ENCODE results near the gene ATP10A. TPM values are rescaled to one million over a fixed set of nuclear protein-coding genes. Genes with fewer than 3 reads are reported as not detected.

Gene ATP10A
- total RNA-seq, 1 experiment from 2014 or later: 3.0 TPM

- H3K27me3 Mint-ChIP-seq (ENCODE audit: unreplicated experiment): no peaks in the 10 kb centered on the region
- TF ChIP-seq CTCF (IDR thresholded peaks at IDR 0.05; ENCODE audit: unreplicated experiment): no peak
- BruUV-seq (replicated peaks): no TSS peak
- no peaks in the 10 kb centered on the region for H3K9me3 Mint-ChIP-seq (ENCODE audit: low read depth, unreplicated experiment)
- no peaks in the 10 kb centered on the region for H3K4me1 Mint-ChIP-seq (ENCODE audit: low read depth, unreplicated experiment)
- DNase-seq: no peak
- H3K4me3 Mint-ChIP-seq (ENCODE audit: low read depth, unreplicated experiment): no peak overlapping the region
- H3K36me3 Mint-ChIP-seq (ENCODE audit: insufficient read depth, unreplicated experiment): no peaks in the 10 kb centered on the region
- CTCF ChIA-PET: no interaction called here
- no peak overlapping the region for H3K27ac Mint-ChIP-seq (ENCODE audit: unreplicated experiment)
- intact Hi-C loops (cut with micrococcal nuclease; ENCODE audit: unreplicated experiment): no loop called here
These were observed 60.8 kb downstream of the ATP10A start for GRCh38 chr15:25802285-25802830.

DNA sequence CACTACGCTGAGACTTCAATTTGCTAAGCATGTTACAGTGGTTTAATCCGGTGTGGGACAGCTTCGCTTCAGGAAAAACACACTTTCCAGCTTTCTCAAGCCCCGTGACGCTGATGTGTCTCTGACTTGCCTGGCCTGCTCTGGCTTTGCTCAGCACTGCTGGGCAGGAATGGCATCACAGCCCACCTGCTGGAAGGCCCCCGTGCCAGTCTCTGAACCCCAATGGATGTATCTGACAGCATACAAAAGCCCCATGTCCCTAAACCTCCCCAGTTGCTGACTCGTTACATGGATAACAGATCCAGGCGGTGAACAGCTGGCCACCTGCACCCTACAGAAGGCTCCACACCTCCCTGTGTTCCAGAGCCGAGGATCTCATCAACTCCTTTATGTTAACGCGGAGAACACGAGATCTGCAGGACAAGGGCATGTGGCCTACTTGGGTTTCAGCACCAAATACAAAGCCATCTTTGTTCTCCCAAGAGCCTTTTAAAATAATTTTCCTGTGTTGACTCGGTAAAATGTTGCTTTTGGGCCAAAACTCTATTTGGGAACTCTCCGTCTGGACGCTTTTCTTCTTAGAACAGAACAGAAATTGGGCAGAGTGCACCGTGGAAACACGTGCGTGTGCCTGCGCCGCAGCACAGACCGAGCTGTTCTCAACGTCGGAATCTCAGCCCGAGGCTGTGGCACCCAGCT, 61.4 kb downstream of the ATP10A start:
- Mint-ChIP-seq H3K36me3 (ENCODE audit: insufficient read depth, unreplicated experiment) (no peaks in the 10 kb centered on the region), H3K4me3 (ENCODE audit: low read depth, unreplicated experiment) (no peak overlapping the region), H3K9me3 (ENCODE audit: low read depth, unreplicated experiment) (no peaks in the 10 kb centered on the region), H3K27me3 (ENCODE audit: unreplicated experiment) (no peaks in the 10 kb centered on the region), H3K4me1 (ENCODE audit: low read depth, unreplicated experiment) (no peaks in the 10 kb centered on the region), H3K27ac (ENCODE audit: unreplicated experiment) (no peak overlapping the region)
- intact Hi-C loops (cut with micrococcal nuclease; ENCODE audit: unreplicated experiment): no loop called here
- no peak for DNase-seq
- BruUV-seq (replicated peaks): no TSS peak
- no peak for TF ChIP-seq CTCF (IDR thresholded peaks at IDR 0.05; ENCODE audit: unreplicated experiment)
- CTCF ChIA-PET: no interaction called here

- H3K27me3 Mint-ChIP-seq (ENCODE audit: unreplicated experiment): no peaks in the 10 kb centered on the region
- no peak overlapping the region for H3K27ac Mint-ChIP-seq (ENCODE audit: unreplicated experiment)
- no peak overlapping the region for H3K4me3 Mint-ChIP-seq (ENCODE audit: low read depth, unreplicated experiment)
- intact Hi-C loops (cut with micrococcal nuclease; ENCODE audit: unreplicated experiment): no loop called here
- BruUV-seq (replicated peaks): no TSS peak
- H3K9me3 Mint-ChIP-seq (ENCODE audit: low read depth, unreplicated experiment): no peaks in the 10 kb centered on the region
- TF ChIP-seq CTCF (IDR thresholded peaks at IDR 0.05; ENCODE audit: unreplicated experiment): no peak
- CTCF ChIA-PET: no interaction called here
- H3K36me3 Mint-ChIP-seq (ENCODE audit: insufficient read depth, unreplicated experiment): no peaks in the 10 kb centered on the region
- DNase-seq: no peak
- no peaks in the 10 kb centered on the region for H3K4me1 Mint-ChIP-seq (ENCODE audit: low read depth, unreplicated experiment)
These were observed 62.2 kb downstream of the ATP10A start for GRCh38 chr15:25800761-25801515.

DNA sequence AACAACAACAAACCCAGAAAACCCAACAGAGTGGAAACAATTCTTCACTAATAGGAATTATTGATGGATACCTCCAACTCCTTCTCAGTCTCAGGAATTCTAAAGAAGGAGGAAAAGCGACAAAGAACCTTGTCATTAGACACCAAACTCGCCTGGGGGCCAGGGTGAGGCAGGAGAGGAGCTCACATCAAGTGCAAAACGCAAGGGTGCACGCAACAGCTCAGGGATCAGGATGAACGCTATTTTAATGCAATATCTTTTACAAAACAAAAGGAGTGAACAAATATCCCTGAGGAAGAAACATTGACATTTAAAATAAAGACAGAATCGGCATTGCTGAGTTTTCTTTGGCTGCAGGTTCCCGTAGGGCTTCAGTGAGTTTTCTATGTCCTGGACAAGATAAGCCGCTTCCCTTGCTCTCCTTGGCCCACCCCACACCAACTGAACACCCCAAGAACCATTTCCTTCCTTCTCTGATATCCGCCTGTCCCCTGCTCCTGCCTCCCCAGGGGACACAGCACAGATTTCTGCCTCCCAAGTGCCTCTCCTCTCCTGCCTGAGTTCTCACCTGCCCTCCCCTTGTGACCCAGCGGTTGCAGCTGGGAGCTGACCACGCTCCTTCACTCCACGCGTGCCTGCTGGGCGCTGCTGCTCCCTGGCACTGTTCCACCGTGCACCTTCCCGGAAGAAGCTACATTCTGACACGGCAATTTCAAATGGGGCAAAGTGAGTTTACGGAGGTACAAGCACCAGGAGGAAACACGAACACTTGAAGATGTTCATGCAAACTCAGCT, 63.0 kb downstream of the ATP10A start:
- intact Hi-C loops (cut with micrococcal nuclease; ENCODE audit: unreplicated experiment): no loop called here
- no peak for DNase-seq
- Mint-ChIP-seq H3K27me3 (ENCODE audit: unreplicated experiment) (no peaks in the 10 kb centered on the region), H3K27ac (ENCODE audit: unreplicated experiment) (no peak overlapping the region), H3K36me3 (ENCODE audit: insufficient read depth, unreplicated experiment) (no peaks in the 10 kb centered on the region), H3K9me3 (ENCODE audit: low read depth, unreplicated experiment) (no peaks in the 10 kb centered on the region), H3K4me3 (ENCODE audit: low read depth, unreplicated experiment) (no peak overlapping the region), H3K4me1 (ENCODE audit: low read depth, unreplicated experiment) (no peaks in the 10 kb centered on the region)
- no TSS peak for BruUV-seq (replicated peaks)
- CTCF ChIA-PET: no interaction called here
- no peak for TF ChIP-seq CTCF (IDR thresholded peaks at IDR 0.05; ENCODE audit: unreplicated experiment)

Data from Calu3 (cell line).